ENCODE data around the gene ZNF500.

ZNF500 gene

DNA sequence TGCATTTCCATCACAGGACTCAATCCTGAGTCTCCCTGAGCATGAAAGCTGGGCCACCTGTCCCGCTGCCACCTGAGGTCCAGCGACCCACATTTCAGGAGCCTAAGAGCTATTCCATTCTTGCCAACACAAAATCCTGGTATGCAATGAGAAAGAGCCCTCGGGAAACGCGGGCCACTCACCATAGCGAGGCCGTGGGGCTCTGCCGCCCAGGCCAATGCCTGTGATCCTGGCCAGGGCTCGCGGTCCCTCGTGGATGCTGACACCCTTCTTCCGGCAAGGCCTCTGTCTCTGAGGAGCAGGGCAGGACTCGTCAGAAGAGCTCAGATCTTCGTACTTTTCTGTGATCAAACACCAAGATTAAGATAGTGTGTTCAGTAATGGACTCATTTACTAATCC lies 62.0 kb downstream of the ZNF500 start:
- no peak for DNase-seq (ENCODE audit: low read depth)

DNA sequence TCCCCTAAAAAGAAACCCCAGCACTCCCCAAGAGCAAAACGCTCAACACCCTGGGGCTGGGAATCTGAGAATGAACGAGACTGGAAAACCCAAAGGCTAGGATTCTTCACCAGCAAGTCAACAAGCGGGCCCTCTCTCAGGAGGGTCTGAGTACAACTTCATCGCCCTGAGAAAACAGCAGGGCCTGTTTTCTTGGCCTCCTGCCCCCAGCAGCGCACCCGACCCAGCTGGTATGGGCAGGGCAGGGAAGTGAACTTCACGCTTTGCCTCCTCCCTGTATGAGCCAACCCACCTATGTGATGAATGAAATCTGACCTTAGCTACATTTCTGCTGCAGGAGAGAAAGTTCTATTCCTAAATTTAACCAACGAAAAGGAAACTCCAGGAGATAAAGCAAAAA lies 62.5 kb downstream of the ZNF500 start:
- no peak for DNase-seq (ENCODE audit: low read depth)

DNA sequence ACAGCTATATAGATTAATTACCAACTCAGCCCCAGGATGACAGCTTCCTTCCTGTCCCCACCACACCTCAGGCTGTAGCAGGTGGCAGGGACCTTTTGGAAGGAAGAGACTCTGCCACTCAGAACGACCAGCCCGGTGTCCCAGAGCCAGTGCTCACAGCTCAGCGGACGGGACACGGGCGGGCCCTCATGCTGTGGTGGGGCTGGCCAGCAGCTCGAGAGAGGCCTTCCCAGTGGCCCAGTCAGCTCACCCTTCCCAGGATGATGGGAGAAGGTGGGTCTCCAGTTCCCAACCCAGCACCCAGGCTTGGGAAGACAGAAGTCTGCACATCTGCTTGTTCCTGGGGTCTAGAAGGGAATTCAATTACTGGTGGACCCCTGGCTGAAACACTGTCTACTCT lies 63.1 kb downstream of the ZNF500 start:
- no peak for DNase-seq (ENCODE audit: low read depth)

DNA sequence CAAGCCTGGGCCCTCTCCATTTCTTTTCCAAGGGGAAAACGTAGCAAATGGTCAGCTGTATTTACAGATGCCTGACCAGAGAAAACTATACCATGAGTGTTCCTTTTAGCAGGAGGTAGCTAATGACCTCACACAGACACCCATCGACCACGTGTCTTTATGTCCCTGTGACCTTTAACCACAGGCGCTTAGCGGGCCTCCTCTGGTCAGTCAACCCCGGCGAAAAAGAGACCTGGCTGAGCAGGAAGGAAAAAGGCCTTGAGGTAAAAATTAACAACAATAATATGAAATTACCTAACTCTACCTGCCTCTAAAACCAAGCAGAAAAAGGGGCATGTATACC lies 64.5 kb downstream of the ZNF500 start:
- DNase-seq (ENCODE audit: low read depth): no peak

DNA sequence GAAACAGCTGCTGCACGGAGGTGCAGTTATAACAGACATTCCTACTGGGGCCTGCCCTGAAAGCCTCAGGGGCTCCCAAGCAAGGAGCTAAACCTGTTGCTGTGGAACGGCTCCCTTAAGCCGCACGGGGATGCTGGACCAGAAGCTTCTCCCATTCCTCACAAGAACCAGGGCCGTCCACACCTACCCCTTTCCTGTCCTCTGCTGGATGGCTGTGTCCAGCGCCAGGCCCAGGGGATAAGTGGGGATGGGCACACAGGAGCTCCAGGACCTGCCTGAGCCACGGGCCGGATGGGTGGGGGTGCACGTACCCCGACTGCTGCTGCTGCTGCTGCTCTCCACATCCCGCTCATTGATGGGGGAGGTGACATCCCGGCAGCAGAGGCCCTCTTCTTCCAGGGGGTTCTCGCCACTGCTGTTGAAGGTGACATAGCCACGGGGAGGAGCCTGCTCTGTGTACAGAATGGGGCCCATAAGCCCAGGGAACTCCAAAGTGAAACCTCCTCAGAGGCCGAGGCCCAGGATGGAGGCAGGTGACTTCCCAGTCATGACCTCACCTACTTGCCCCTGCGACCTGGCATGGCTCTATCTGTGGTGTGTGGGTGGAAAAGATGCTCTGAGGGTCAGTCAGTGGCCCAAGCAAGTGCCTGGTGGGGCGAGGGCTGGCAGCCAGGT lies 65.0 kb downstream of the ZNF500 start:
- no peak for DNase-seq (ENCODE audit: low read depth)

DNA sequence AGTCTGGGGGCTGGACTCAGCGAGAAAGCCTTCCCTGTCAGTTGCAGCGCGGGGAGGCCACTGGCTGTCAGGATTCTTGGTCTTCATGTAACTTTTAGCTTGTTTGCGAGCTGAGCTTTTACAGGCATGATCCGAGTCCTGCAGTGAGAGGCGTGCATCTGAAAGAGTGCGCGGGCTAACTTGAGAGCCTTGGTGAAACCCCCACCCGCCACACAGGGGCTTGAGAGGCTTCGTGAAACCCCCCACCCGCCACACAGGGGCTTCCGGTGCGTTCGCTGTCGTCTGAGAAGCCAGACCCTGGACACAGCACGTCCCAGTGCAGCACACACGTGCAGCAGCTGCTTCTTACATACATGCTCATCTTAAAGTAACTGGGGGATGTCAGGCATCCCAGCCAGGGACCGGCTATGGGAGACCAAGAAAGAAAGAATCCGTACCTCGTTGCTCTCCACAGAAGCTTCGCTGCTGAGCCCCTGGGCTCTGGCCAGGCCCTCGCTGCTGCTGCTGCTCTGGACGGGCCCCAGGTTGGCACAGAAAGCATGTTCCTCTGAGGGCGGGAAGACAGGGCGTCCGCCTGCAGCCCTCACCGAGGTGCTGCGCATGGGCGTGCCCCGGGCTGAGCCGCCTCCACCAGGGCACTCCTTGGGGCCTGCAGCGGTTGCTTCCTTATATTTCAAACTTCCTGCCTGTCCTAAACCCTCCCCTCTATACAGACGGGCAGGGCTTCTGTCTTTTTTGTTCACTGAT lies 65.8 kb downstream of the ZNF500 start:
- no peak for DNase-seq (ENCODE audit: low read depth)

DNA sequence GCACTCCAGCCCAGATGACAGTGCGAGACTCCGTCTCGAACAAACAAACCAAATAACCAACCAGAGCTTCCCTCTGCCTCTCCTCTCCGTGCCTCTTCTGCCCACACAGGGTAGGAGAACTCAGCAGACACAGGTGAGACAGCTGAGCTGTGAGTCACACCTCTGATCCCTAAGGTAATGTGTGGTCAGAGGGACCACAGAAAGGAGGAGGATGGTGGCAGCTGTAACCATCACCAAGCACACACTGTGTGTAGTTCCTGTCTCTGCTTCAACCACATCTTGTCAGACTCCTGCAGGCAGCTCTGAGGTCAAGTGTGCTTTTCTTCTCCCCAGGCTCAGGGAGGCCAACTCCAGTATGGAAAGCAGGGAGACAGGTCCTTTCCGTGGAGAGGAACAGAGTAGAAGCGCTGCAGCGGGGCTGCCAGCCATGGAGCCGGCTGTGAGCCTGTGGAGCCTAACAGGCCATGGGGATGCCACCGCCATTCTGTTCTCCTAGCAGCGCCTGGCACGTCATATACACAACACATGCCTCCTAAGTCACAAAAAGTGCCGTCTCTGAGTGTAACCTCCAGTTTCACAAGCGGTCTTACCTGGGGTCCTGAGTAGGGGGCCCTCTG lies 66.5 kb downstream of the ZNF500 start:
- no peak for DNase-seq (ENCODE audit: low read depth)

DNA sequence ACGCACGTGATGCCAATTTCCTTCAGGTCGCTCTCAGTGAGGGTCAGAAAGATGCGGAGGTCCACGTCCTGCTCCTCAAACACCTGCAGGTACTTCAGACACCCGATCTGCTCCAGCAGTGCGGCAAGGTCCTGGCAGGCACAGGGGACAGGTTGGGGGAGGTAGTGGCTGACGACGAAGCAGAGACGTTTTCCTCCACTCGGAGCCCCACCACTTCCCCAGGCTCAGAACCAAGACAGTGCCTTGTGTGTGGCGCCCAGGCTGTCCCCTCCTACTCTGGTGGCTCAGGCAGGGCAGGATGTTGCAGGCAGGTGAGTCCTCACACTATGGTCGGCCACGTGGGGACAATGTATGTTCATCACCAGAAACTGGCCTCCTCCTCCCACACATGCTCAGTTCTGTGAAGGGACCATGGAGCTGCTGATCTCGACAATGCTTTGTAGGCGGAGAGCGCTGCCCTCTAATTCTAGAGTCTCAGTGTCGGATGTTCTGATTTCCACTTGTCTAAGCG lies 67.9 kb downstream of the ZNF500 start:
- DNase-seq (ENCODE audit: low read depth): no peak

DNA sequence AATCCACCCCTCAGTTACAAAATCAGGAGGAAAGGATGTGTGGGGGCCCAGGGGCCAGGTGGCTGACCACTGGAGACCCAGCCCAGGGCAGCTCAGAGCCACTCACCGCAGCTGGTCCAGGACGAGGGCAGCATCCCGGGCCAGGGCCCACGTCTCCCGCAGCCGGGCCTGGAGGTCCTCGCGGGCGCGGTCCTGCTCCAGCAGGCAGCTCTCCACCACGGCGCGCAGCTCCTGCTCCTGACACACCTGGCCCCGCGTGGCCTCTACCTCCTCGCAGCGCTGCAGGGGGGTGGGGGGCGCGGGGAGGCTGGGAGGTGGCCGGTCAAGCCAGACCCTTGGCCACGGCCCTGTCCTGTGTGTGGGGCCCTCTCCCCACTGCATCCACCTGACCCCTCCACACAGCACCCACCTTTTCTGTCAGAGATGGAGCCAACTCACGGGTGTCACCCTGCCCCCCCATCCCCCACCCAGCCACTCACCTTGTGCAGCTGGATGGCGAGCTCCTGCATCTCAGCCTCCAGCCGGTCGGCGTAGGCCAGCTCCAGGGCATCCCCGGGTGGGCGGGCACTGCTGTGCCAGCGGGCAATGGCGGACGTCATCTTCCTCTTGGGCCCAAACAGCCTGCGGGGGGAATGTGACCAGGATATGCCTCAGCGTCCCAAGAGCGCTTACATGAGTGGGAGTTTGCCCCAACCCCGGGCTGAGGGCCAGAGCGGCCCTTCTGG lies 68.5 kb downstream of the ZNF500 start:
- no peak for DNase-seq (ENCODE audit: low read depth)
